Chondrocyte (in vitro differentiated cells): ENCODE measurements around the gene ESR2. TPM values are rescaled to one million over a fixed set of nuclear protein-coding genes. Genes with fewer than 3 reads are reported as not detected.

Source experiments
- DNase-seq: peaks from one replicate; pipeline ENCODE4 v3.0.0; 2021; ENCODE audit warnings: mixed read lengths, low spot score
- H3K27ac Mint-ChIP-seq: one replicate; pipeline ENCODE4 v1.8.0; 2021; ENCODE audit warnings: mild to moderate bottlenecking, moderate library complexity, mixed read lengths; ENCODE audit not compliant: unreplicated experiment
- H3K27me3 Mint-ChIP-seq: 2 replicates; pipeline ENCODE4 v1.8.0; 2021; ENCODE audit warnings: low read depth, mixed read lengths
- H3K36me3 Mint-ChIP-seq: 2 replicates; pipeline ENCODE4 v1.8.0; 2021; ENCODE audit warnings: low read depth, mixed read lengths
- H3K4me1 Mint-ChIP-seq: 2 replicates; pipeline ENCODE4 v1.8.0; 2021; ENCODE audit warnings: low read depth, mild to moderate bottlenecking, mixed read lengths
- H3K4me3 Mint-ChIP-seq: one replicate; pipeline ENCODE4 v1.8.0; 2021; ENCODE audit warnings: mild to moderate bottlenecking, moderate library complexity, mixed read lengths; ENCODE audit not compliant: unreplicated experiment
- H3K9me3 Mint-ChIP-seq: 2 replicates; pipeline ENCODE4 v1.8.0; 2021; ENCODE audit warnings: low read depth, mixed read lengths
- CTCF ChIP-seq: fragments of 200-600 bp; sonication (generic); IDR thresholded peaks from 2 replicates; pipeline ENCODE4 v1.5.0; 2021; ENCODE audit warnings: antibody characterized with exemption, mild to moderate bottlenecking, moderate library complexity
- long read RNA-seq: library from polyadenylated mRNA; stranded (forward); transcript quantifications from one replicate; pipeline ENCODE4 v2.0.0, GENCODE V29; 2021
- total RNA-seq: library from RNA; stranded (reverse); gene quantifications from 3 replicates; pipeline ENCODE4 v1.2.1, GENCODE V29; 2021

Gene ESR2
- 0.41 TPM in 1 of 3 replicates, not detected in the others for total RNA-seq
- long read RNA-seq: 0 reads

- peaks cover 47% of the 10 kb centered on the region for H3K27me3 Mint-ChIP-seq
- no peak within 1 kb of the TSS for H3K27ac Mint-ChIP-seq
- no peaks in the 10 kb centered on the region for H3K9me3 Mint-ChIP-seq
- no peak for DNase-seq
- no peaks in the 10 kb centered on the region for H3K36me3 Mint-ChIP-seq
- peak; percentile 58 for TF ChIP-seq CTCF
- H3K4me3 Mint-ChIP-seq: peak within 1 kb of the TSS; percentile 71
- peaks cover 19% of the 10 kb centered on the region for H3K4me1 Mint-ChIP-seq
These were observed at the start of gene ESR2 for GRCh38 chr14:64293976-64294671. ESR2 (minus strand) TSS chr14:64294371; CDS start chr14:64282985, 11,386 bp downstream.

DNA sequence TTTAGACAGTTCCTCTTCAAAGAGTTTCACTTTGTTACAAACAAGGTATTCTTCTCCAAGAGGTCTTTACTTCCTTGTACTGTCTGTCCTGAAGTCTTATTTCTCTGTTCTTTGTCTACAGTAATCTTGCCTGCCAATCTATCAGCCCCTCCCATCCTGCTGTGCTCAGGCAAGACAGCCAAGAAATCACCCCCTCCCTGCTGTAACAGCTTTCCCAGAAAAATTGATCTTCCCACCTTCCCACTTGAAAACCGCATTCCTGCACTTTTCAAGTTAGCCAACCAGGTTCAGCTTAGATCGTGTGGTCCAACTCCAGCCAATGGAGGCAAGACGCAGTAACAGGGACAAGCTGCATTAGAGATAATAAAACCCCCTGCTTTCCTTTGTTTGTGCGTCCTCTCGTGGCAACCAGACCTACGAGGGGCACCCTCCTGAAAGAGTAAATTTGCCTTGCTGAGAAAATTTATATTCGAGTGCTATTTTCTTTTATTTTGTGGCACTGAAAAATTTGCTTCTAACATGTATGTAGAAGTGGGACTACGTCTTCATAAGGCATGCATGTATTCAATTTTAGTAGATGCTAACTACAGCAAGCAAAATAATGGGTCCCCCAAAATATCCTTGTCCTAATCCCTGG, 46.5 kb upstream of the ESR2 start:
- TF ChIP-seq CTCF: no peak
- Mint-ChIP-seq H3K36me3 (peaks cover 2% of the 10 kb centered on the region), H3K9me3 (no peaks in the 10 kb centered on the region), H3K27ac (no peak overlapping the region), H3K4me1 (peaks cover 22% of the 10 kb centered on the region), H3K27me3 (no peaks in the 10 kb centered on the region), H3K4me3 (no peak overlapping the region)
- no peak for DNase-seq

GRCh38 chr14:64338616-64339316, 44.6 kb upstream of the ESR2 start:
- TF ChIP-seq CTCF: no peak
- Mint-ChIP-seq H3K27ac (peak overlapping the region; percentile 89), H3K4me3 (peak overlapping the region; percentile 94), H3K9me3 (no peaks in the 10 kb centered on the region), H3K27me3 (no peaks in the 10 kb centered on the region), H3K4me1 (peaks cover 19% of the 10 kb centered on the region), H3K36me3 (peaks cover 2% of the 10 kb centered on the region)
- peak; percentile 98 for DNase-seq

- peak; percentile 94 for DNase-seq
- Mint-ChIP-seq H3K36me3 (peaks cover 2% of the 10 kb centered on the region), H3K27ac (peak overlapping the region; percentile 89), H3K27me3 (no peaks in the 10 kb centered on the region), H3K4me1 (peaks cover 19% of the 10 kb centered on the region), H3K4me3 (peak overlapping the region; percentile 94), H3K9me3 (no peaks in the 10 kb centered on the region)
- peak; percentile 63 for TF ChIP-seq CTCF
These were observed 43.9 kb upstream of the ESR2 start for GRCh38 chr14:64337888-64338615.

GRCh38 chr14:64329149-64329548, 35.0 kb upstream of the ESR2 start:
- Mint-ChIP-seq H3K27ac (no peak overlapping the region), H3K4me3 (no peak overlapping the region), H3K36me3 (no peaks in the 10 kb centered on the region), H3K27me3 (no peaks in the 10 kb centered on the region), H3K4me1 (peaks cover 9% of the 10 kb centered on the region), H3K9me3 (peaks cover 3% of the 10 kb centered on the region)
- no peak for DNase-seq
- no peak for TF ChIP-seq CTCF
